Epithelial cell of proximal tubule (primary cell): ENCODE data around the gene RAPGEF5. TPM values are rescaled to one million over a fixed set of nuclear protein-coding genes. Genes with fewer than 3 reads are reported as not detected.
A peak's percentile ranks its signal among the peaks of the same experiment; 100 is the strongest.

Experiments used
- DNase-seq: peaks from one replicate; pipeline ENCODE4 v3.0.0-alpha.2; 2011; ENCODE audit warnings: low read depth
- H3K4me3 ChIP-seq: 2 replicates; pipeline ENCODE4 v1.5.1; 2011; ENCODE audit warnings: low read depth, mild to moderate bottlenecking, low read length
- CTCF ChIP-seq: conservative IDR thresholded peaks from 2 replicates; pipeline ENCODE4 v1.5.1; 2012; ENCODE audit warnings: low read depth, mild to moderate bottlenecking, low read length
- total RNA-seq: library from RNA; depleted of rRNA; stranded (reverse); fragments of >200 nt; gene quantifications from 2 replicates; pipeline ENCODE4 v1.2.3, GENCODE V29; 2015

The RAPGEF5 gene
- 2.3 and 8.3 TPM in 2 replicates for total RNA-seq

GRCh38 chr7:22356701-22357310 is at the start of gene RAPGEF5:
Gene RAPGEF5 (minus strand): TSS chr7:22357154. CDS start chr7:22357060, 94 bp downstream.
- TF ChIP-seq CTCF = no peak
- no peak for DNase-seq
- H3K4me3 ChIP-seq = peak within 1 kb of the TSS; percentile 71

- no peak for TF ChIP-seq CTCF
- no peak overlapping the region for H3K4me3 ChIP-seq
- no peak for DNase-seq
Observed at GRCh38 chr7:22406715-22407114, 49.8 kb upstream of the RAPGEF5 start.

GRCh38 chr7:22404421-22405023 is 47.6 kb upstream of the RAPGEF5 start:
- H3K4me3 ChIP-seq = no peak overlapping the region
- TF ChIP-seq CTCF = no peak
- DNase-seq = no peak

GRCh38 chr7:22403344-22403743 is 46.4 kb upstream of the RAPGEF5 start:
- no peak for TF ChIP-seq CTCF
- DNase-seq = no peak
- no peak overlapping the region for H3K4me3 ChIP-seq

GRCh38 chr7:22402250-22402649 is 45.3 kb upstream of the RAPGEF5 start:
- DNase-seq = no peak
- H3K4me3 ChIP-seq = no peak overlapping the region
- no peak for TF ChIP-seq CTCF

GRCh38 chr7:22400936-22401553 is 44.1 kb upstream of the RAPGEF5 start:
- no peak for DNase-seq
- H3K4me3 ChIP-seq = no peak overlapping the region
- TF ChIP-seq CTCF = no peak
